OCI-LY1 (cell line): Measurements from ENCODE around the gene PEX11B.

Experiments
- H2AFZ ChIP-seq: fragments of 200-600 bp; sonication (generic), shearing (Covaris generic); 2 replicates; pipeline ENCODE4 v1.6.0; 2014; ENCODE audit warnings: antibody characterized with exemption, mild to moderate bottlenecking, low read length
- H3F3A ChIP-seq: fragments of 200-600 bp; sonication (generic), shearing (Covaris generic); 2 replicates; pipeline ENCODE4 v1.6.0; 2014; ENCODE audit warnings: mild to moderate bottlenecking, antibody characterized with exemption, low read length, moderate library complexity; ENCODE audit not compliant: insufficient read depth
- H3K27ac ChIP-seq: fragments of 200-600 bp; sonication (generic); 2 replicates; pipeline ENCODE4 v1.5.1; 2014; ENCODE audit warnings: low read length, mixed run types, mild to moderate bottlenecking, low read depth; ENCODE audit not compliant: poor library complexity, severe bottlenecking
- H3K27me3 ChIP-seq: fragments of 200-600 bp; sonication (generic); 2 replicates; pipeline ENCODE4 v1.6.0; 2014; ENCODE audit warnings: antibody characterized with exemption, mild to moderate bottlenecking, low read length, moderate library complexity; ENCODE audit not compliant: insufficient read depth
- H3K36me3 ChIP-seq: fragments of 200-600 bp; sonication (generic); 2 replicates; pipeline ENCODE4 v1.6.1; 2014; ENCODE audit warnings: mild to moderate bottlenecking, antibody characterized with exemption, low read length, moderate library complexity, mixed read lengths; ENCODE audit not compliant: insufficient read depth
- H3K4me1 ChIP-seq: fragments of 200-600 bp; sonication (generic); 2 replicates; pipeline ENCODE4 v1.5.1; 2014; ENCODE audit warnings: mild to moderate bottlenecking, low read length, moderate library complexity; ENCODE audit not compliant: insufficient read depth, severe bottlenecking
- H3K4me2 ChIP-seq: fragments of 200-600 bp; sonication (generic), shearing (Covaris generic); 2 replicates; pipeline ENCODE4 v1.6.1; 2014; ENCODE audit warnings: low read length
- H3K4me3 ChIP-seq: fragments of 200-600 bp; sonication (generic); 2 replicates; pipeline ENCODE4 v1.5.1; 2014; ENCODE audit warnings: low read length, low read depth, mild to moderate bottlenecking, mixed read lengths; ENCODE audit not compliant: poor library complexity, severe bottlenecking
- H3K79me2 ChIP-seq: fragments of 200-600 bp; shearing (Covaris generic); 2 replicates; pipeline ENCODE4 v1.6.1; 2016; ENCODE audit warnings: mixed run types, low read length, mixed read lengths; ENCODE audit not compliant: insufficient read depth
- H3K9ac ChIP-seq: fragments of 200-600 bp; sonication (generic), shearing (Covaris generic); 2 replicates; pipeline ENCODE4 v1.6.1; 2014; ENCODE audit warnings: mild to moderate bottlenecking, low read length, mixed read lengths
- H3K9me2 ChIP-seq: fragments of 200-600 bp; sonication (generic), shearing (Covaris generic); 2 replicates; pipeline ENCODE4 v1.6.1; 2014; ENCODE audit warnings: low read depth, mild to moderate bottlenecking, low read length, mixed read lengths
- H3K9me3 ChIP-seq: fragments of 200-600 bp; shearing (Covaris generic); 2 replicates; pipeline ENCODE4 v1.6.1; 2014; ENCODE audit warnings: low read length, mixed read lengths
- H4K20me1 ChIP-seq: fragments of 200-600 bp; sonication (generic), shearing (Covaris generic); 2 replicates; pipeline ENCODE4 v1.6.0; 2016; ENCODE audit warnings: mild to moderate bottlenecking, low read length; ENCODE audit not compliant: insufficient read depth
- CTCF ChIP-seq: fragments of 200-600 bp; sonication (generic), shearing (Covaris generic); IDR thresholded peaks from 2 replicates; pipeline ENCODE4 v1.5.1; 2017; ENCODE audit warnings: mild to moderate bottlenecking, antibody characterized with exemption, low read length, moderate library complexity, mixed read lengths
- EZH2 ChIP-seq: fragments of 200-600 bp; sonication (generic), shearing (Covaris generic); IDR thresholded peaks from 2 replicates; pipeline ENCODE4 v1.8.0; 2017; ENCODE audit warnings: borderline replicate concordance, mixed run types, mild to moderate bottlenecking, antibody characterized with exemption, low read length, moderate library complexity, mixed read lengths

Gene PEX11B

GRCh38 chr1:145918144-145918991 is at the start of gene PEX11B:
PEX11B (minus strand) TSS chr1:145918717; CDS start chr1:145918688, 29 bp downstream.
- Histone ChIP-seq H3K4me1 (peaks cover 22% of the 10 kb centered on the region), H3K27ac (peak within 1 kb of the TSS; percentile 61), H3K27me3 (no peaks in the 10 kb centered on the region), H3K79me2 (no peaks in the 10 kb centered on the region), H3K4me2 (peak within 1 kb of the TSS; percentile 96), H4K20me1 (no peaks in the 10 kb centered on the region), H2AFZ (no peak within 1 kb of the TSS), H3K4me3 (peak within 1 kb of the TSS; percentile 93), H3K9me2 (no peaks in the 10 kb centered on the region), H3K9me3 (no peaks in the 10 kb centered on the region), H3K9ac (peak within 1 kb of the TSS; percentile 76), H3F3A (peaks cover 8% of the 10 kb centered on the region; the same call in 1 of the 2 replicates), H3K36me3 (peaks cover 22% of the 10 kb centered on the region)
- no peak for TF ChIP-seq CTCF
- no peak for TF ChIP-seq EZH2

DNA sequence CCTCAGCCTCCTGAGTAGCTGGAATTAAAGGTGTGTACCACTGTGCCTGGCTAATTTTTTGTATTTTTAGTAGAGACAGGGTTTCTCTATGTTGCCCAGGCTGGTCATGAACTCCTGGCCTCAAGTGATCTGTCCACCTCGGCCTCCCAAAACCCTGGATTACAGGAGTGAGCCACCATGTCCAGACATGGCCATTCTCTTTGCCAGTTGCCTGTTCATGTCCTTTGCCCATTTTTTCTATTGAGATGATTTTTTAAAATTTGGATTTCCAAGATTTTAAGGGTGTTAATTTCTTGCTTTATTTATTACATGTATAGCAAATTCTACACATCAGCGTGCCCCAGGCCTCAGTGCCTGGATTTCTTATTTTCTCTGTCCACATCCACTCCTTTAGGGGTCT is 48.8 kb upstream of the PEX11B start:
- no peak for TF ChIP-seq CTCF
- no peak for TF ChIP-seq EZH2
- H2AFZ ChIP-seq = no peak overlapping the region
- no peak overlapping the region for H3K27ac ChIP-seq
- peaks cover 23% of the 10 kb centered on the region for H3K4me1 ChIP-seq
- no peak overlapping the region for H3K4me2 ChIP-seq
- H4K20me1 ChIP-seq = no peaks in the 10 kb centered on the region
- H3F3A ChIP-seq = no peaks in the 10 kb centered on the region
- H3K27me3 ChIP-seq = no peaks in the 10 kb centered on the region
- no peaks in the 10 kb centered on the region; the same call in 1 of the 2 replicates for H3K79me2 ChIP-seq
- H3K9me2 ChIP-seq = no peaks in the 10 kb centered on the region
- no peak overlapping the region for H3K9ac ChIP-seq
- H3K9me3 ChIP-seq = peaks cover 6% of the 10 kb centered on the region; the same call in 1 of the 2 replicates
- H3K4me3 ChIP-seq = no peak overlapping the region
- peaks cover 7% of the 10 kb centered on the region for H3K36me3 ChIP-seq

GRCh38 chr1:145965119-145965744 is 46.7 kb upstream of the PEX11B start:
- no peaks in the 10 kb centered on the region for H3K9me2 ChIP-seq
- peaks cover 6% of the 10 kb centered on the region; the same call in 1 of the 2 replicates for H3K9me3 ChIP-seq
- peaks cover 7% of the 10 kb centered on the region for H3K36me3 ChIP-seq
- peak overlapping the region; percentile 67 for H3K27ac ChIP-seq
- no peaks in the 10 kb centered on the region for H3F3A ChIP-seq
- H3K4me1 ChIP-seq = peaks cover 40% of the 10 kb centered on the region
- no peaks in the 10 kb centered on the region for H4K20me1 ChIP-seq
- peak overlapping the region; percentile 74 for H3K9ac ChIP-seq
- peak overlapping the region; percentile 75 for H3K4me2 ChIP-seq
- TF ChIP-seq EZH2 (no peak), CTCF (no peak)
- peak overlapping the region; percentile 71 for H3K4me3 ChIP-seq
- H3K79me2 ChIP-seq = no peaks in the 10 kb centered on the region; the same call in 1 of the 2 replicates
- H3K27me3 ChIP-seq = no peaks in the 10 kb centered on the region
- H2AFZ ChIP-seq = no peak overlapping the region
